Neural cell (in vitro differentiated cells): Measurements from ENCODE around the gene ZRANB1.

Source experiments
- CTCF ChIP-seq: fragments of 450-650 bp; IDR thresholded peaks from 2 replicates; pipeline ENCODE4 v1.5.1; 2014; ENCODE audit warnings: antibody characterized with exemption, mild to moderate bottlenecking, moderate library complexity; ENCODE audit not compliant: poor library complexity, severe bottlenecking
- EP300 ChIP-seq: fragments of 450-650 bp; conservative IDR thresholded peaks from 2 replicates; pipeline ENCODE4 v1.6.1; 2014; ENCODE audit warnings: antibody characterized with exemption, mild to moderate bottlenecking, moderate library complexity; ENCODE audit not compliant: poor library complexity, severe bottlenecking
- EZH2 ChIP-seq: fragments of 200-600, 300-800 bp; shearing (Covaris generic), sonication (generic); IDR thresholded peaks from 2 replicates; pipeline ENCODE4 v1.6.1; 2014; ENCODE audit warnings: antibody characterized with exemption, low read length, borderline replicate concordance, mild to moderate bottlenecking; ENCODE audit not compliant: insufficient read depth, poor library complexity, severe bottlenecking
- MXI1 ChIP-seq: fragments of 450-650 bp; conservative IDR thresholded peaks from 2 replicates; pipeline ENCODE4 v1.6.1; 2014; ENCODE audit warnings: antibody characterized with exemption, mild to moderate bottlenecking; ENCODE audit not compliant: poor library complexity, severe bottlenecking
- POLR2AphosphoS5 ChIP-seq: IDR thresholded peaks from 2 replicates; pipeline ENCODE4 v1.6.1; 2012
- RAD21 ChIP-seq: fragments of 450-650 bp; conservative IDR thresholded peaks from 2 replicates; pipeline ENCODE4 v1.6.1; 2014; ENCODE audit warnings: antibody characterized with exemption, mild to moderate bottlenecking, moderate library complexity
- SMC3 ChIP-seq: fragments of 450-650 bp; conservative IDR thresholded peaks from 2 replicates; pipeline ENCODE4 v1.6.1; 2014; ENCODE audit warnings: antibody characterized with exemption, mild to moderate bottlenecking, moderate library complexity; ENCODE audit not compliant: poor library complexity
- TAF1 ChIP-seq: IDR thresholded peaks from 2 replicates; pipeline ENCODE4 v1.6.1; 2012; ENCODE audit warnings: low read depth
- TF ChIP-seq, protein P1 (sequence below): IDR thresholded peaks from 2 replicates; pipeline ENCODE4 v1.6.1; 2012; ENCODE audit warnings: borderline replicate concordance

DNA sequence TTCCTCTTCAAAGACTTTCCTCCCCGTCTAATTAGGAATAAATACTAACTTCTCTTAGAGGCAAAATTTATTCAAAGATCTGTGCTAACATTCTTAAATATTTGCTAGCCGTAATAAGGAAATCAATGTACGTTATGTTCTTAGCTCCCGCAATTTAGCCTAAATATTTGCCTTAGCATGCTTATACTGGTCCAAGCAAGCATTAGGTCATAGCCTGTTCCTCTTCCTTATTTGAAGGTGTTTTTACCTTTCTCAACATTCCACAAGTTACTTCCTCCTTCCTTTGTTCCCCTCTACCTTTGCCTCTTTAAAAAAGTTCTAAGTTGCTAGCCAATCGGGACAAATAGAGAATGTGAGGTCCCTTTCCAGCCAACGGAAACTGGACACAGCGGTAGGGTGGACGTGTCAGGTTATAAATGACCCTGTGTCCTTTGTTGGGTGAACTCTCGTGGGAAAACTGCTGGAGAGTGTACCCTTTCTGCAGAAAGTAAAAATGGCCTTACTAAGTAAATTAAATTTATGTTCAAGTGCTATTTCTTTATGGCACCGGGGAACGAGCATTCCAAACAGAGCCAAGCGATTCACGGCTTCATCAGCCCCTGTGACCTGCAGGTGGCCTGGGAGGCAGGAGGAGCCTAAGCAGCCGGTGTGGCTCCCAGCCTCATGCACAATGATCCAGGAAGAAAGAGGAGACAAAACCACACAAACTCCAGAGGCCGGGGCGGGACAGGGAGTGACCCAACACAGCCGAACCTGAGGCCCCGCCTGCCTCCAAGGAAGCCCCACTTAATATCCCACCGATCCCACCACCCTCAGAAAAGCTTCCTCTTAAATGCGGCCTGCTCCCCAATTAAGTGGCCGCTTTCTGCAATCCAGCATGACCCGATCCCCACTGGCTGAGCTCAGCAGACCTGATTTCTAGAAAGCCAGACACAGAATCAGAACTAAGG, 67.0 kb downstream of the ZRANB1 start:
- TF ChIP-seq RAD21 = no peak
- no peak for TF ChIP-seq CTCF
- no peak for TF ChIP-seq TAF1
- TF ChIP-seq MXI1 = no peak
- TF ChIP-seq POLR2AphosphoS5 = no peak
- TF ChIP-seq, protein P1, sequence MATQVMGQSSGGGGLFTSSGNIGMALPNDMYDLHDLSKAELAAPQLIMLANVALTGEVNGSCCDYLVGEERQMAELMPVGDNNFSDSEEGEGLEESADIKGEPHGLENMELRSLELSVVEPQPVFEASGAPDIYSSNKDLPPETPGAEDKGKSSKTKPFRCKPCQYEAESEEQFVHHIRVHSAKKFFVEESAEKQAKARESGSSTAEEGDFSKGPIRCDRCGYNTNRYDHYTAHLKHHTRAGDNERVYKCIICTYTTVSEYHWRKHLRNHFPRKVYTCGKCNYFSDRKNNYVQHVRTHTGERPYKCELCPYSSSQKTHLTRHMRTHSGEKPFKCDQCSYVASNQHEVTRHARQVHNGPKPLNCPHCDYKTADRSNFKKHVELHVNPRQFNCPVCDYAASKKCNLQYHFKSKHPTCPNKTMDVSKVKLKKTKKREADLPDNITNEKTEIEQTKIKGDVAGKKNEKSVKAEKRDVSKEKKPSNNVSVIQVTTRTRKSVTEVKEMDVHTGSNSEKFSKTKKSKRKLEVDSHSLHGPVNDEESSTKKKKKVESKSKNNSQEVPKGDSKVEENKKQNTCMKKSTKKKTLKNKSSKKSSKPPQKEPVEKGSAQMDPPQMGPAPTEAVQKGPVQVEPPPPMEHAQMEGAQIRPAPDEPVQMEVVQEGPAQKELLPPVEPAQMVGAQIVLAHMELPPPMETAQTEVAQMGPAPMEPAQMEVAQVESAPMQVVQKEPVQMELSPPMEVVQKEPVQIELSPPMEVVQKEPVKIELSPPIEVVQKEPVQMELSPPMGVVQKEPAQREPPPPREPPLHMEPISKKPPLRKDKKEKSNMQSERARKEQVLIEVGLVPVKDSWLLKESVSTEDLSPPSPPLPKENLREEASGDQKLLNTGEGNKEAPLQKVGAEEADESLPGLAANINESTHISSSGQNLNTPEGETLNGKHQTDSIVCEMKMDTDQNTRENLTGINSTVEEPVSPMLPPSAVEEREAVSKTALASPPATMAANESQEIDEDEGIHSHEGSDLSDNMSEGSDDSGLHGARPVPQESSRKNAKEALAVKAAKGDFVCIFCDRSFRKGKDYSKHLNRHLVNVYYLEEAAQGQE = no peak
- TF ChIP-seq EZH2 = no peak
- TF ChIP-seq EP300 = no peak
- no peak for TF ChIP-seq SMC3
